Mesothelial cell of epicardium (in vitro differentiated cells): ENCODE measurements around the gene JARID2. TPM values are rescaled to one million over a fixed set of nuclear protein-coding genes. Genes with fewer than 3 reads are reported as not detected.

ENCODE experiments used
- DNase-seq, 2 experiments: peaks; one replicate each; pipeline ENCODE4 v3.0.0; 2021; ENCODE audit warnings: low spot score in 2 of 2; ENCODE audit not compliant: unreplicated experiment in 2 of 2
- H3K27ac Mint-ChIP-seq: 2 replicates; pipeline ENCODE4 v1.8.0; 2021; ENCODE audit warnings: mixed read lengths
- H3K27me3 Mint-ChIP-seq: 2 replicates; pipeline ENCODE4 v1.8.0; 2021; ENCODE audit warnings: low read depth, mixed read lengths
- H3K36me3 Mint-ChIP-seq: 2 replicates; pipeline ENCODE4 v1.8.0; 2021; ENCODE audit warnings: mixed read lengths
- H3K4me1 Mint-ChIP-seq: 2 replicates; pipeline ENCODE4 v1.8.0; 2021; ENCODE audit warnings: mixed read lengths
- H3K4me3 Mint-ChIP-seq: 2 replicates; pipeline ENCODE4 v1.8.0; 2021; ENCODE audit warnings: mild to moderate bottlenecking, moderate library complexity, mixed read lengths
- H3K9me3 Mint-ChIP-seq: 2 replicates; pipeline ENCODE4 v1.8.0; 2021; ENCODE audit warnings: mixed read lengths
- total RNA-seq: library from RNA; stranded (reverse); gene quantifications from 3 replicates; pipeline ENCODE4 v1.2.1, GENCODE V29; 2021
- TF ChIP-seq, protein P1 (sequence below): fragments of 200-600 bp; sonication (generic); IDR thresholded peaks from one replicate; pipeline ENCODE4 v1.5.0; 2021; ENCODE audit warnings: antibody characterized with exemption; ENCODE audit not compliant: unreplicated experiment

JARID2 gene
- total RNA-seq, 1 donor from 2014 or later: 35.3 TPM

DNA sequence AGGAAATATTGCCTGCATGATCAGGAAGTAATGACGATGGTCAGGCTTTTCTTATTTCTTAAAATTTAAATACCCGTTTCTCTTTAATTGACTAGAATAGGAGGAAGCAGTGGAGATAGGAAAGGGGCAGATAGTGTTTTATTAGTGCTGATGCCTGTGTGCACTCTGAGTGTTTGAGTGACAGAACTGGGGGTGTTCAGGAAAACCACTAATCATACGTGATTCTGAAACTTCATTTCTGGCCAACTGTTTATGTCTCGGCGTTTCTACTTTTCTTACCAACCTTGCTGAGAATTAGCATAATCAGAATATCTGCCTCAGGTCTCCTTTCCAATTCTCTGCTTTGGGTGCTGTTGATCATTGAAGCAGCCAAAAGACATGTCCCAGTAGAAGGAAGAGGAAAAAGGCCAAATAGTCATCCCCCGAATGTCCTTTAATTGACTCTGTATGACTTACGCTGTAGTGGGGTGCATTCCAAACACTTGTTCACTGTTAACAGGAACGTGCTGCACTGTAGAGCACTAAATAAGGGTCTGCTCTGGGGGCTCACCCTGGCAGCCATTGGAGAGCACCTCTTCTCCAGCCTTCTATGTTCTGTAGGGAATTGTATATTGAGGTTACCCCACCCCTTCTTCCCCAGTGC lies 152.9 kb downstream of the JARID2 start:
- no peaks in the 10 kb centered on the region for H3K27me3 Mint-ChIP-seq
- peaks cover 8% of the 10 kb centered on the region for H3K9me3 Mint-ChIP-seq
- no peak for DNase-seq
- no peak overlapping the region for H3K4me3 Mint-ChIP-seq
- TF ChIP-seq, protein P1, sequence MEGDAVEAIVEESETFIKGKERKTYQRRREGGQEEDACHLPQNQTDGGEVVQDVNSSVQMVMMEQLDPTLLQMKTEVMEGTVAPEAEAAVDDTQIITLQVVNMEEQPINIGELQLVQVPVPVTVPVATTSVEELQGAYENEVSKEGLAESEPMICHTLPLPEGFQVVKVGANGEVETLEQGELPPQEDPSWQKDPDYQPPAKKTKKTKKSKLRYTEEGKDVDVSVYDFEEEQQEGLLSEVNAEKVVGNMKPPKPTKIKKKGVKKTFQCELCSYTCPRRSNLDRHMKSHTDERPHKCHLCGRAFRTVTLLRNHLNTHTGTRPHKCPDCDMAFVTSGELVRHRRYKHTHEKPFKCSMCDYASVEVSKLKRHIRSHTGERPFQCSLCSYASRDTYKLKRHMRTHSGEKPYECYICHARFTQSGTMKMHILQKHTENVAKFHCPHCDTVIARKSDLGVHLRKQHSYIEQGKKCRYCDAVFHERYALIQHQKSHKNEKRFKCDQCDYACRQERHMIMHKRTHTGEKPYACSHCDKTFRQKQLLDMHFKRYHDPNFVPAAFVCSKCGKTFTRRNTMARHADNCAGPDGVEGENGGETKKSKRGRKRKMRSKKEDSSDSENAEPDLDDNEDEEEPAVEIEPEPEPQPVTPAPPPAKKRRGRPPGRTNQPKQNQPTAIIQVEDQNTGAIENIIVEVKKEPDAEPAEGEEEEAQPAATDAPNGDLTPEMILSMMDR: no peak
- peak overlapping the region; percentile 36 for H3K27ac Mint-ChIP-seq
- H3K36me3 Mint-ChIP-seq: peaks cover 8% of the 10 kb centered on the region
- H3K4me1 Mint-ChIP-seq: peaks cover 51% of the 10 kb centered on the region

DNA sequence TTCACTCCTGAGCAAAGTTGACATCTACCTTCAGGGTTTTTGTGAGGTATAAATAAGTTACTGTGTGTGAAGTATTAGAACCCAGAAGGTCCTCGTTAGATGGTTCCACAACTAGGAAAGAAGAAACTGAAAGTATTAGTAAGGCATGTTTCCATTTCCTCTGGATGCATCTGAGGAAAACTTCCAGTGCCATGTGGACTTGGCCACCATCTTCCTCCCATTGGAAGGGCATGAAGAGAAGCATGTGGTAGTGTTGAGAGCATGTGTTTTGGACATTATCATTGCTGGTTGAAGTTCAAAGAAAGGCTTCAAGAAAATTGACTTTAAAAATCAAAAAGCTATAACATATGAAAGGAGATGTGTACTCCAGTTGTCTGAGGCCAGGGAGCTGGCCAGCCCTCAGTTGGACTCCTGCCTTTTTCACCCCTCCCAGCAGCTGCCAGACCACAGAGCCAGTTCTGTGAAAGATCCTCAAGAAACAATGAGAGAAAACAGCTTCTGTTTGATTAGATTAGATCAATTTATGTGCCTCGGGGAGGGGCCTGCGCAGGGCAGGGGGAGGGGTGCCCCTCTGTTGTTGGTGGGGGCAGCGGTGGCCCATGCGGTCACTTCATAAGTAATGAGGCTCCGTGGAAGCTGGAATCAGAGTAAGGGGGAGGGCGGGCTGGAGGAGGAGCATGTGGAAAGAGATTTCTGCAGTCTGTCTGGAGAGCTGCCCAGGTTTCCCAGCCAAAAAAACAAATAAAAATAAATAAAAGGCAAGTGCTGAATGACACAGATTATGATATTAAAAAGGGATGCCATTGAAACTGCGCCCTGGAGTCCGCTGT lies 154.0 kb downstream of the JARID2 start:
- DNase-seq: peak; percentile 50 to 63
- Mint-ChIP-seq H3K4me1 (peaks cover 59% of the 10 kb centered on the region), H3K36me3 (no peaks in the 10 kb centered on the region), H3K27ac (peak overlapping the region; percentile 95), H3K4me3 (peak overlapping the region; percentile 67), H3K27me3 (no peaks in the 10 kb centered on the region), H3K9me3 (no peaks in the 10 kb centered on the region)
- TF ChIP-seq, protein P1: no peak

DNA sequence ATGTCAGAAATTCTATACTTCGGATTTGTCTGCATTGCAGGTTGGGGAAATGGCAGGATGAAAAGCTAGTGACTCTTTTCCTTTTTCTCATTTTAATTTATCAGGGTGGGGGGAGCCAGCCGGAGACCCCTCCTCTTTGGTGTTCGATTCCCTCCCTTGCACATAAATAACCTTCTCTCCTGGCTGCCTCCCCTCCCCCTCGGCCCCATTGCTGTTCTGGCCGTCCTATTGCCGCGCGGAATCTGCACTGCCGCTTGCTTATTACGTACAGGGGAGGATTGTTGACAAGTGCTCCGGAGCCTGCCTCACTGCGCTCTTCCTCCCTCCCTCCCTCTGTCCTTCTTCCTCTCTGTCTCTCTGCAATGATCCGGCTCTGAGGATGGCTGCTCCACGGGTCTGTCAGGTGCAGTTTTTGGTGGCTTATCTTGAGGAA lies 154.7 kb downstream of the JARID2 start:
- TF ChIP-seq, protein P1: no peak
- Mint-ChIP-seq H3K27me3 (no peaks in the 10 kb centered on the region), H3K9me3 (no peaks in the 10 kb centered on the region), H3K4me1 (peaks cover 65% of the 10 kb centered on the region), H3K27ac (peak overlapping the region; percentile 95), H3K4me3 (peak overlapping the region; percentile 67), H3K36me3 (no peaks in the 10 kb centered on the region)
- peak in 1 of 2 experiments; percentile 50 for DNase-seq

DNA sequence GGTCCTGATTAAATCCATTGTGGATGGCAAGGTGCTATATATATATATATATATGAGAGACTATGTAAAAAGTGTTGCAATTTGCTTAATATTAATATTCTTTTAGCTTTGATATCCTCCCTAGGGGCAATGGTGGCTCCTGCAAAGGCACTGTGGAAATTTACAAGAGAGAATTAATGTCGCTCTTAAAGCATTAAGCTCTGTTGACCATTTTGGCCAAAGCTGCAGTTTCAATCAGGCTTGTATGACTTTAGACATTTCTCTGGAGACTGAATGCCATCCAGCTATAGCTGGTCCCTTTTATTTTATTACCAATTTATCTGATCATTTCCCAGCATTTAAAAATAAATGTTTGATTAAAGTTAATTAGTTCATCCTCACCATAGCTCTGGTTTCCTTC lies 155.3 kb downstream of the JARID2 start:
- Mint-ChIP-seq H3K4me3 (peak overlapping the region; percentile 67), H3K27me3 (no peaks in the 10 kb centered on the region), H3K27ac (peak overlapping the region; percentile 95), H3K4me1 (peaks cover 66% of the 10 kb centered on the region), H3K36me3 (no peaks in the 10 kb centered on the region), H3K9me3 (no peaks in the 10 kb centered on the region)
- no peak for DNase-seq
- TF ChIP-seq, protein P1: no peak

DNA sequence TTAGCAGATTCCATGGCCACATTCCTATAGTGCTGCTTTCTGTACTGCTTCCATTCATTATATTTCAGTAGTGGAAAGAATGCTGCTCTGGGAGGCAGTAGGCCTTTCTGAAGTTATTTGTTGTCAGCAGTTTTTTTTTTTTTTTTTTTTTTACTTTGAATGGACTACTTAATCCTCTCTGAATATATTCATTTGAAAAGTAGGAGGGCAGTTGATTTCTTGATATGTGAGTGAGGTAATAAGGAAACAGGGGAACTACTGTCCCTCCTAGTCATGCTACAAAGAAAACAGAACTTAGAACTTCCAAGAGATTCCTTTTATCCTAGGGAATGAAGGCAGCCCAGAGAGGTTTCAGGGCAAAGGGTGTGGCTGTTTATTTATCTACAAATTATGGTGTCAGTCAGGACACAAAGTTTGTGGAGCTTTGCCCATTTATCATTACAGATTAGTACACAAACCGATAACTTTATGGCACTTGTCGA lies 155.9 kb downstream of the JARID2 start:
- Mint-ChIP-seq H3K4me3 (peak overlapping the region; percentile 9), H3K36me3 (no peaks in the 10 kb centered on the region), H3K27me3 (no peaks in the 10 kb centered on the region), H3K4me1 (peaks cover 66% of the 10 kb centered on the region), H3K27ac (peak overlapping the region; percentile 91), H3K9me3 (no peaks in the 10 kb centered on the region)
- TF ChIP-seq, protein P1: no peak
- no peak for DNase-seq
